ENCODE results near the gene COQ8A.

The COQ8A gene

GRCh38 chr1:226980565-226981385 is 40.7 kb downstream of the COQ8A start:
- no peak for DNase-seq (ENCODE audit: low read depth in 1 of 2, low spot score in 1 of 2)
- in situ Hi-C loops (cut with HindIII; ENCODE audit: low pct_unique_long_range_greater_than_20kb, low sequenced_read_pairs) = no loop called here
- TF ChIP-seq JUND (IDR thresholded peaks at IDR 0.05; ENCODE audit: low read depth) = no peak

GRCh38 chr1:226981386-226981817 is 41.3 kb downstream of the COQ8A start:
- in situ Hi-C loops (cut with HindIII; ENCODE audit: low pct_unique_long_range_greater_than_20kb, low sequenced_read_pairs) = no loop called here
- no peak for DNase-seq (ENCODE audit: low read depth in 1 of 2, low spot score in 1 of 2)
- TF ChIP-seq JUND (IDR thresholded peaks at IDR 0.05; ENCODE audit: low read depth) = no peak

GRCh38 chr1:226981838-226982237 is 41.7 kb downstream of the COQ8A start:
- no peak for TF ChIP-seq JUND (IDR thresholded peaks at IDR 0.05; ENCODE audit: low read depth)
- in situ Hi-C loops (cut with HindIII; ENCODE audit: low pct_unique_long_range_greater_than_20kb, low sequenced_read_pairs) = no loop called here
- no peak for DNase-seq (ENCODE audit: low read depth in 1 of 2, low spot score in 1 of 2)

GRCh38 chr1:226982451-226983177 is 42.5 kb downstream of the COQ8A start:
- in situ Hi-C loops (cut with HindIII; ENCODE audit: low pct_unique_long_range_greater_than_20kb, low sequenced_read_pairs) = no loop called here
- TF ChIP-seq JUND (IDR thresholded peaks at IDR 0.05; ENCODE audit: low read depth) = no peak
- no peak for DNase-seq (ENCODE audit: low read depth in 1 of 2, low spot score in 1 of 2)

GRCh38 chr1:226983247-226983991 is 43.3 kb downstream of the COQ8A start:
- DNase-seq (ENCODE audit: low read depth in 1 of 2, low spot score in 1 of 2) = no peak
- in situ Hi-C loops (cut with HindIII; ENCODE audit: low pct_unique_long_range_greater_than_20kb, low sequenced_read_pairs) = no loop called here
- TF ChIP-seq JUND (IDR thresholded peaks at IDR 0.05; ENCODE audit: low read depth) = no peak

GRCh38 chr1:226983992-226984364 is 43.9 kb downstream of the COQ8A start:
- no peak for TF ChIP-seq JUND (IDR thresholded peaks at IDR 0.05; ENCODE audit: low read depth)
- no peak for DNase-seq (ENCODE audit: low read depth in 1 of 2, low spot score in 1 of 2)
- in situ Hi-C loops (cut with HindIII; ENCODE audit: low pct_unique_long_range_greater_than_20kb, low sequenced_read_pairs) = no loop called here

- in situ Hi-C loops (cut with HindIII; ENCODE audit: low pct_unique_long_range_greater_than_20kb, low sequenced_read_pairs) = no loop called here
- no peak for DNase-seq (ENCODE audit: low read depth in 1 of 2, low spot score in 1 of 2)
- no peak for TF ChIP-seq JUND (IDR thresholded peaks at IDR 0.05; ENCODE audit: low read depth)
These were observed 44.6 kb downstream of the COQ8A start for GRCh38 chr1:226984521-226985238.

GRCh38 chr1:226985239-226985838 is 45.2 kb downstream of the COQ8A start:
- in situ Hi-C loops (cut with HindIII; ENCODE audit: low pct_unique_long_range_greater_than_20kb, low sequenced_read_pairs) = no loop called here
- DNase-seq (ENCODE audit: low read depth in 1 of 2, low spot score in 1 of 2) = no peak
- no peak for TF ChIP-seq JUND (IDR thresholded peaks at IDR 0.05; ENCODE audit: low read depth)

- no peak for DNase-seq (ENCODE audit: low read depth in 1 of 2, low spot score in 1 of 2)
- TF ChIP-seq JUND (IDR thresholded peaks at IDR 0.05; ENCODE audit: low read depth) = no peak
- in situ Hi-C loops (cut with HindIII; ENCODE audit: low pct_unique_long_range_greater_than_20kb, low sequenced_read_pairs) = no loop called here
These were observed 45.9 kb downstream of the COQ8A start for GRCh38 chr1:226985839-226986463.

GRCh38 chr1:226986496-226987178 is 46.5 kb downstream of the COQ8A start:
- no peak for TF ChIP-seq JUND (IDR thresholded peaks at IDR 0.05; ENCODE audit: low read depth)
- in situ Hi-C loops (cut with HindIII; ENCODE audit: low pct_unique_long_range_greater_than_20kb, low sequenced_read_pairs) = no loop called here
- no peak for DNase-seq (ENCODE audit: low read depth in 1 of 2, low spot score in 1 of 2)

GRCh38 chr1:226987179-226987536 is 47.1 kb downstream of the COQ8A start:
- DNase-seq (ENCODE audit: low read depth in 1 of 2, low spot score in 1 of 2) = no peak
- no peak for TF ChIP-seq JUND (IDR thresholded peaks at IDR 0.05; ENCODE audit: low read depth)
- in situ Hi-C loops (cut with HindIII; ENCODE audit: low pct_unique_long_range_greater_than_20kb, low sequenced_read_pairs) = no loop called here
